ENCODE data around the gene KCNJ3.

The KCNJ3 gene

DNA sequence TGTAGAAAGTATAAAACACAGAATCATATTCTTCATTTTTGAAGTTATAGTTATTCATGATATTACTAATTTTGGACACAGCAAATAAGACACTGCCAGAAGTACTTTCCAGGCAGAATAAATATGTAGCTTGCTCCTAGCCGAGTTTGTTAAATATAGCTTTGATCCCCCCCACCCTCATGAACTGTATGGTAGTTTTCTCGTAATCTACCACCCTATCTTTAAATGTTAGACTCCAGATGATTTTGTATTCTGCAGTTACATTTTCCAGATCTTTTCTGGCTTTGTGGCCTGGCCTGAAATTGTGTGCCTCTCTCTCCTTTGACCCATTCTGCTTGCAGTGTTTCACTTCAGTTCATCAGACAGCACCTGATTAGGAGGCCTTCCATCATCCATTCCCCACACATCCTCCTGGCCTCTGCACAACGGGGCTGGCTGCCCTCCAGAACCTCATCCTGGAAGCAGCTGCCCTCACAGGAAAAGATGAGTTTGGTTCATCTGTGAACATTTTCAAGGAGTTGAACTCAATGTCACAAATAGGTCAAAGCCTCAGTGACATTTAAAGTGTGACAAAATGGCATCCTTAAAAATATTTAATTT lies 4.7 kb upstream of the KCNJ3 start:
- Histone ChIP-seq H2AFZ (ENCODE audit: low read length) (no peak overlapping the region), H3K9me2 (replicated peaks; ENCODE audit: insufficient read depth, low read length) (no peaks in the 10 kb centered on the region), H3K27me3 (replicated peaks; ENCODE audit: insufficient read depth, low read length) (no peaks in the 10 kb centered on the region), H3K36me3 (replicated peaks; ENCODE audit: insufficient read depth, low read length) (no peaks in the 10 kb centered on the region), H3K4me3 (ENCODE audit: low read length) (no peak overlapping the region), H3K9ac (ENCODE audit: low read length) (no peak overlapping the region), H3K27ac (ENCODE audit: low read length) (no peak overlapping the region), H3K4me2 (ENCODE audit: low read depth, low read length) (no peak overlapping the region), H3K4me1 (ENCODE audit: low read length) (no peaks in the 10 kb centered on the region), H3K79me2 (ENCODE audit: low read length) (no peaks in the 10 kb centered on the region), H4K20me1 (ENCODE audit: insufficient read depth, low read length) (no peaks in the 10 kb centered on the region), H3K9me3 (replicated peaks; ENCODE audit: insufficient read depth, low read length) (no peaks in the 10 kb centered on the region), H3F3A (ENCODE audit: insufficient read depth, low read length) (no peaks in the 10 kb centered on the region)
- TF ChIP-seq EZH2phosphoT487 (IDR thresholded peaks at IDR 0.05; ENCODE audit: low read length) (no peak), EZH2 (optimal IDR thresholded peaks at IDR 0.05; ENCODE audit: low read depth, low read length) (no peak)
- TF ChIP-seq, protein P1, sequence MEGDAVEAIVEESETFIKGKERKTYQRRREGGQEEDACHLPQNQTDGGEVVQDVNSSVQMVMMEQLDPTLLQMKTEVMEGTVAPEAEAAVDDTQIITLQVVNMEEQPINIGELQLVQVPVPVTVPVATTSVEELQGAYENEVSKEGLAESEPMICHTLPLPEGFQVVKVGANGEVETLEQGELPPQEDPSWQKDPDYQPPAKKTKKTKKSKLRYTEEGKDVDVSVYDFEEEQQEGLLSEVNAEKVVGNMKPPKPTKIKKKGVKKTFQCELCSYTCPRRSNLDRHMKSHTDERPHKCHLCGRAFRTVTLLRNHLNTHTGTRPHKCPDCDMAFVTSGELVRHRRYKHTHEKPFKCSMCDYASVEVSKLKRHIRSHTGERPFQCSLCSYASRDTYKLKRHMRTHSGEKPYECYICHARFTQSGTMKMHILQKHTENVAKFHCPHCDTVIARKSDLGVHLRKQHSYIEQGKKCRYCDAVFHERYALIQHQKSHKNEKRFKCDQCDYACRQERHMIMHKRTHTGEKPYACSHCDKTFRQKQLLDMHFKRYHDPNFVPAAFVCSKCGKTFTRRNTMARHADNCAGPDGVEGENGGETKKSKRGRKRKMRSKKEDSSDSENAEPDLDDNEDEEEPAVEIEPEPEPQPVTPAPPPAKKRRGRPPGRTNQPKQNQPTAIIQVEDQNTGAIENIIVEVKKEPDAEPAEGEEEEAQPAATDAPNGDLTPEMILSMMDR (IDR thresholded peaks at IDR 0.05; ENCODE audit: low read length), result no peak
- DNase-seq, result no peak

DNA sequence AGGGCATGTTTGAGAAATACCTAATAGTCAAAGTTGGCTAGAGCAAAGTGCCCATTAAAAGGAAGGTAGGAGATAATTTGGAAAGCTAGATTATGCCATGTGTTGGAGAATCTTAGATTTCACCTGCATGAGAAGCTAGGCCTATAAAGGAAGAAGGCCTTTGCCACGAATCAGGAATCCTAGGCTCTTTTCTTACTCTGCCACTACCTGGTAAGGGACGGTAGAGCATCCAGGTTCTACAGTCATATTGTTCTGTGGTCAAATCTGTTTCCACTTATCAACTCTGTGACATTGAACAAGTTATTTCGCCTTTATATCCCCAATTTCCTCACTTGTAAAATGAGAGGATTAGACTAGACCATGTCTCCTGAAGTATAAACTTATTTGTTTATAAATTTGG lies 3.6 kb upstream of the KCNJ3 start:
- Histone ChIP-seq H3K4me1 (ENCODE audit: low read length) (no peaks in the 10 kb centered on the region), H3K9me3 (replicated peaks; ENCODE audit: insufficient read depth, low read length) (no peaks in the 10 kb centered on the region), H2AFZ (ENCODE audit: low read length) (no peak overlapping the region), H3K4me2 (ENCODE audit: low read depth, low read length) (no peak overlapping the region), H3K27me3 (replicated peaks; ENCODE audit: insufficient read depth, low read length) (no peaks in the 10 kb centered on the region), H3K9me2 (replicated peaks; ENCODE audit: insufficient read depth, low read length) (no peaks in the 10 kb centered on the region), H3K79me2 (ENCODE audit: low read length) (no peaks in the 10 kb centered on the region), H3K4me3 (ENCODE audit: low read length) (no peak overlapping the region), H3F3A (ENCODE audit: insufficient read depth, low read length) (no peaks in the 10 kb centered on the region), H3K36me3 (replicated peaks; ENCODE audit: insufficient read depth, low read length) (no peaks in the 10 kb centered on the region), H3K27ac (ENCODE audit: low read length) (no peak overlapping the region), H4K20me1 (ENCODE audit: insufficient read depth, low read length) (no peaks in the 10 kb centered on the region), H3K9ac (ENCODE audit: low read length) (no peak overlapping the region)
- DNase-seq, result no peak
- TF ChIP-seq EZH2 (optimal IDR thresholded peaks at IDR 0.05; ENCODE audit: low read depth, low read length) (no peak), EZH2phosphoT487 (IDR thresholded peaks at IDR 0.05; ENCODE audit: low read length) (no peak)
- TF ChIP-seq, protein P1 (IDR thresholded peaks at IDR 0.05; ENCODE audit: low read length), result no peak

DNA sequence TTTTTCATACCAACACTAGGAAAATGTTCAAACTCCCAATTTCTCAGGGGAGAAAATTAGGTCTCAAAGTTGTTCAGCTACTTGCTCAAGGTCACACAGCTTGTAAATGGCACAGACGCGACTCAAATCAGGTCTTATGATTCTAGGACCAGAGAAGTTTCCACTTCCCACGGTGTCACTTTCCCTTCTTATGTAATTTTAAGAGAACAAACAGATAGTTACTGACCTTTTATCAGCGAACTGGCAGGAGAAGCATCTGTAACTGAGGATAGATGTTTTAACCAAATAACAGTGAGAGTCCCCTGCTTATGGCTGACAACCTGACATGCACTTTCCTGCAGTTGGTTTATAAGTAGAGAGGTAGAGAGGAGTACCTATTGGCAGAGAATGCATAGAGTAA lies 2.1 kb upstream of the KCNJ3 start:
- no peak for DNase-seq
- Histone ChIP-seq H3K36me3 (replicated peaks; ENCODE audit: insufficient read depth, low read length) (no peaks in the 10 kb centered on the region), H3K4me3 (ENCODE audit: low read length) (no peak overlapping the region), H3K9me3 (replicated peaks; ENCODE audit: insufficient read depth, low read length) (no peaks in the 10 kb centered on the region), H3F3A (ENCODE audit: insufficient read depth, low read length) (no peaks in the 10 kb centered on the region), H3K79me2 (ENCODE audit: low read length) (no peaks in the 10 kb centered on the region), H3K9me2 (replicated peaks; ENCODE audit: insufficient read depth, low read length) (no peaks in the 10 kb centered on the region), H2AFZ (ENCODE audit: low read length) (no peak overlapping the region), H3K4me1 (ENCODE audit: low read length) (no peaks in the 10 kb centered on the region), H3K27me3 (replicated peaks; ENCODE audit: insufficient read depth, low read length) (no peaks in the 10 kb centered on the region), H3K27ac (ENCODE audit: low read length) (no peak overlapping the region), H4K20me1 (ENCODE audit: insufficient read depth, low read length) (no peaks in the 10 kb centered on the region), H3K4me2 (ENCODE audit: low read depth, low read length) (no peak overlapping the region), H3K9ac (ENCODE audit: low read length) (no peak overlapping the region)
- no peak for TF ChIP-seq EZH2 (optimal IDR thresholded peaks at IDR 0.05; ENCODE audit: low read depth, low read length)
- TF ChIP-seq EZH2phosphoT487 (IDR thresholded peaks at IDR 0.05; ENCODE audit: low read length), result no peak
- TF ChIP-seq, protein P1 (IDR thresholded peaks at IDR 0.05; ENCODE audit: low read length), result no peak
